GM12892 (cell line): Measurements from ENCODE around the gene PRDM10.

Experiments
- POLR2A ChIP-seq: IDR thresholded peaks from 2 replicates; pipeline ENCODE4 v1.6.1; 2011; ENCODE audit warnings: low read depth, low read length, control low read depth
- TAF1 ChIP-seq: IDR thresholded peaks from 2 replicates; pipeline ENCODE4 v1.6.1; 2011; ENCODE audit warnings: low read depth, mild to moderate bottlenecking, control low read depth, low read length, borderline replicate concordance

DNA sequence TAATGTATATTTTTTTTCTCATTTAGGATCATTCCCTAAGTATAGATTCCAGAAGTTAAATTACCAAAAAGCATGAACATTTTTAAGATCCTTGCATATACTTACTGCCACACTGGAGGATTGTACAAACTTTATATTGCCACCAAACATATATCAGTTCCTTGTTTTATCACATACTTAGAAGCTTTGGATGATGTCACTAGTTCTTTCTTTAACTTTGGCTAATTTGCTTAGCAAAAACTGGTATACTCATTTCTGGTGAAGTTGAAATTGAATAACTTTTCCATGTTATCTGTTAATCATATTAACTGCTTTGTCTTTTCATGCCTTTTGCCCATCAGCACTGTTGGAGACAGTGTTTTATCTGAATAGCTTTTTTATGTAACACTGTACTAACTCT lies 31.6 kb upstream of the PRDM10 start:
- TF ChIP-seq POLR2A, result no peak
- TF ChIP-seq TAF1, result no peak
